DND-41 (cell line): ENCODE measurements around the gene KCNQ5.

Source experiments
- EZH2 ChIP-seq: IDR thresholded peaks from 3 replicates; pipeline ENCODE4 v1.6.1; 2012; ENCODE audit warnings: borderline replicate concordance, low read depth, mild to moderate bottlenecking, moderate library complexity, low read length, inconsistent platforms; ENCODE audit not compliant: severe bottlenecking
- TF ChIP-seq, protein P1 (sequence below): IDR thresholded peaks from 2 replicates; pipeline ENCODE4 v1.5.1; 2012; ENCODE audit warnings: borderline replicate concordance, low read length, moderate library complexity, mild to moderate bottlenecking; ENCODE audit not compliant: poor library complexity, severe bottlenecking; ENCODE audit errors: extremely low read depth

DNA sequence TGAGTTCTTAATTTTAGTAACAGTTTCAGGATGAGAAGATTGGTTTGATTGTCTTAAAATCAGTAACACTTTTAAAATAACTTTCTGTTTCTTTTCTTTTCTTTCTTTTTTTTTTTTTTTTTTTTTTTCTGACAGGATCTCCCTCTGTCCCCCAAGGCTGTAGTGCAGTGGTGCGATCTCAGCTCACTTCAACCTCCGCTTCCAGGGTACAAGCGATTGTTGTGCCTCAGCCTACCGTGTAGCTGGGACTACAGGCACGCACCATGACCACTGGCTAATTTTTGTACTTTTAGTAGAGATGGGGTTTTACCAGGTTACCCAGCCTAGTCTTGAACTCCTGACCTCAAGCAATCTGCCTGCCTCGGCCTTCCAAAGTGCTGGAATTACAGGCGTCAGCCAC is 33.7 kb upstream of the KCNQ5 start:
- TF ChIP-seq, protein P1, sequence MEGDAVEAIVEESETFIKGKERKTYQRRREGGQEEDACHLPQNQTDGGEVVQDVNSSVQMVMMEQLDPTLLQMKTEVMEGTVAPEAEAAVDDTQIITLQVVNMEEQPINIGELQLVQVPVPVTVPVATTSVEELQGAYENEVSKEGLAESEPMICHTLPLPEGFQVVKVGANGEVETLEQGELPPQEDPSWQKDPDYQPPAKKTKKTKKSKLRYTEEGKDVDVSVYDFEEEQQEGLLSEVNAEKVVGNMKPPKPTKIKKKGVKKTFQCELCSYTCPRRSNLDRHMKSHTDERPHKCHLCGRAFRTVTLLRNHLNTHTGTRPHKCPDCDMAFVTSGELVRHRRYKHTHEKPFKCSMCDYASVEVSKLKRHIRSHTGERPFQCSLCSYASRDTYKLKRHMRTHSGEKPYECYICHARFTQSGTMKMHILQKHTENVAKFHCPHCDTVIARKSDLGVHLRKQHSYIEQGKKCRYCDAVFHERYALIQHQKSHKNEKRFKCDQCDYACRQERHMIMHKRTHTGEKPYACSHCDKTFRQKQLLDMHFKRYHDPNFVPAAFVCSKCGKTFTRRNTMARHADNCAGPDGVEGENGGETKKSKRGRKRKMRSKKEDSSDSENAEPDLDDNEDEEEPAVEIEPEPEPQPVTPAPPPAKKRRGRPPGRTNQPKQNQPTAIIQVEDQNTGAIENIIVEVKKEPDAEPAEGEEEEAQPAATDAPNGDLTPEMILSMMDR, result no peak
- no peak for TF ChIP-seq EZH2
